ENCODE results near the gene SPINK6.

The SPINK6 gene

GRCh38 chr5:148224117-148224742, 21.4 kb downstream of the SPINK6 start:
- DNase-seq, result no peak

GRCh38 chr5:148228392-148228984, 25.6 kb downstream of the SPINK6 start:
- no peak for DNase-seq

- no peak for DNase-seq
Measured at GRCh38 chr5:148229840-148230239, 27.0 kb downstream of the SPINK6 start.

- no peak for DNase-seq
Measured at GRCh38 chr5:148230240-148230639, 27.4 kb downstream of the SPINK6 start.

- peak; percentile 58 for DNase-seq
Measured at GRCh38 chr5:148237785-148238417, 35.1 kb downstream of the SPINK6 start.

GRCh38 chr5:148238418-148238794, 35.6 kb downstream of the SPINK6 start, which contains the start of gene MARCOL:
MARCOL (plus strand) TSS chr5:148238525; CDS start chr5:148238598, 73 bp downstream.
- DNase-seq, result no peak

- DNase-seq, result no peak
Measured at GRCh38 chr5:148248894-148249293, 46.1 kb downstream of the SPINK6 start.

GRCh38 chr5:148255456-148255855, 52.6 kb downstream of the SPINK6 start:
- DNase-seq, result no peak

- no peak for DNase-seq
Measured at GRCh38 chr5:148259288-148259687, 56.4 kb downstream of the SPINK6 start.

- DNase-seq, result no peak
Measured at GRCh38 chr5:148261221-148261620, 58.4 kb downstream of the SPINK6 start.
